ENCODE measurements around the gene PPP1R18. TPM values are rescaled to one million over a fixed set of nuclear protein-coding genes. Genes with fewer than 3 reads are reported as not detected.

The PPP1R18 gene
- total and polyA plus RNA-seq, 9 of the 15 experiments (the other 6 are each of a cell fraction or from before 2014, with no cell fraction given) = 12.0 to 99.2 (median 42.6) TPM

GRCh38 chr6:30722280-30723112 is 36.1 kb upstream of the PPP1R18 start (continued):
- TF ChIP-seq THAP12 (CRISPR knock-in tag; IDR thresholded peaks at IDR 0.05) (no peak), ZNF785 (CRISPR knock-in tag; IDR thresholded peaks at IDR 0.05) (no peak), CGGBP1 (CRISPR knock-in tag; IDR thresholded peaks at IDR 0.05) (no peak), U2AF1 (optimal IDR thresholded peaks at IDR 0.05; ENCODE audit: low read depth, low read length) (no peak), XRCC5 (IDR thresholded peaks at IDR 0.05; ENCODE audit: low read depth, low read length) (peak; percentile 90), SMARCA4 (IDR thresholded peaks at IDR 0.05) (peak; percentile 63), GABPB2 (CRISPR knock-in tag; conservative IDR thresholded peaks at IDR 0.05) (no peak), GTF2F1 (IDR thresholded peaks at IDR 0.05; ENCODE audit: low read depth, low read length) (no peak), FOXO4 (CRISPR knock-in tag; IDR thresholded peaks at IDR 0.05) (no peak), SMARCC2 (IDR thresholded peaks at IDR 0.05; ENCODE audit: low read depth) (no peak; the same call in 1 of the 2 replicates), PRDM10 (IDR thresholded peaks at IDR 0.05; ENCODE audit: partially characterized antibody) (peak; percentile 26), KDM2B (CRISPR knock-in tag; IDR thresholded peaks at IDR 0.05) (no peak), JUND (IDR thresholded peaks at IDR 0.05; ENCODE audit: borderline replicate concordance, low read depth, low read length) (peak; percentile 68; the same call in 1 of the 2 replicates), JUND (tag; IDR thresholded peaks at IDR 0.05; ENCODE audit: borderline replicate concordance, low read depth, low read length) (peak; percentile 57; the same call in 1 of the 3 replicates), ZNF639 (CRISPR knock-in tag; conservative IDR thresholded peaks at IDR 0.05 in 1 of 2, IDR thresholded peaks at IDR 0.05 in 1 of 2) (peak in 1 of 2 experiments; percentile 40; a peak in 1 of 4 replicates), SAFB (IDR thresholded peaks at IDR 0.05; ENCODE audit: borderline replicate concordance, low read depth, low read length) (no peak), ZFP36 (IDR thresholded peaks at IDR 0.05; ENCODE audit: low read depth, low read length, partially characterized antibody) (no peak)
